ENCODE data around the gene FHL3.

The FHL3 gene

GRCh38 chr1:38012363-38013226, 7.3 kb upstream of the FHL3 start, which contains the start of gene UTP11:
TSS of gene UTP11 (plus strand) at chr1:38012734. CDS start at chr1:38012803, 69 bp downstream.
- peak; percentile 89 for DNase-seq

GRCh38 chr1:38009841-38010180, 4.5 kb upstream of the FHL3 start:
- no peak for DNase-seq

- DNase-seq: peak; percentile 56
Measured at GRCh38 chr1:38009088-38009840, 4.0 kb upstream of the FHL3 start.

- DNase-seq: no peak
Measured at GRCh38 chr1:38006008-38006828, 904 bp upstream of the FHL3 start.

GRCh38 chr1:38004284-38005108, 818 bp downstream of the FHL3 start:
- peak; percentile 42 for DNase-seq

- no peak for DNase-seq
Measured at GRCh38 chr1:38003261-38004250, 1.8 kb downstream of the FHL3 start.

GRCh38 chr1:38000529-38001455, 4.5 kb downstream of the FHL3 start:
- DNase-seq: no peak

GRCh38 chr1:38000233-38000528, 5.1 kb downstream of the FHL3 start:
- DNase-seq: no peak

GRCh38 chr1:37999430-38000232, 5.7 kb downstream of the FHL3 start:
- peak; percentile 46 for DNase-seq

- peak; percentile 29 for DNase-seq
Measured at GRCh38 chr1:37998913-37999429, 6.3 kb downstream of the FHL3 start.

- DNase-seq: no peak
Measured at GRCh38 chr1:37998089-37998808, 7.1 kb downstream of the FHL3 start.

- no peak for DNase-seq
Measured at GRCh38 chr1:37997256-37998088, 7.8 kb downstream of the FHL3 start.

GRCh38 chr1:37995751-37996345, 9.5 kb downstream of the FHL3 start:
- peak; percentile 32 for DNase-seq

- DNase-seq: peak; percentile 33
Measured at GRCh38 chr1:37994886-37995566, 10.3 kb downstream of the FHL3 start.

GRCh38 chr1:37989361-37989930, 15.9 kb downstream of the FHL3 start:
- DNase-seq: peak; percentile 60

- no peak for DNase-seq
Measured at GRCh38 chr1:37987679-37988078, 17.6 kb downstream of the FHL3 start.
